Esophagus (tissue), 2 donors: Measurements from ENCODE around the gene THSD7B. TPM values are rescaled to one million over a fixed set of nuclear protein-coding genes. Genes with fewer than 3 reads are reported as not detected.
A peak's percentile ranks its signal among the peaks of the same experiment; 100 is the strongest.
"Not testable (repeated sequence)": the region's sequence is repeated elsewhere in the genome, so short reads cannot be mapped to it uniquely, and the experiment has no call there.

Experiments used
- H3K27ac ChIP-seq, 2 donors: one replicate each; pipeline ENCODE4 v1.5.1; 2013; ENCODE audit warnings: low read depth in 2 of 2, mild to moderate bottlenecking in 2 of 2, inconsistent platforms in 1 of 2, low read length in 1 of 2, moderate library complexity in 1 of 2
- H3K27me3 ChIP-seq, 2 donors: one replicate each; pipeline ENCODE4 v1.6.1; 2013; ENCODE audit warnings: low read length in 2 of 2, control low read depth in 1 of 2, mild to moderate bottlenecking in 1 of 2; ENCODE audit not compliant: insufficient read depth in 2 of 2, control insufficient read depth in 1 of 2
- H3K36me3 ChIP-seq, 2 donors: one replicate each; pipeline ENCODE4 v1.6.1; 2013; ENCODE audit warnings: low read length in 1 of 2; ENCODE audit not compliant: control insufficient read depth in 2 of 2, insufficient read depth in 2 of 2
- H3K4me1 ChIP-seq, 2 donors: one replicate each; pipeline ENCODE4 v1.6.1; 2013; ENCODE audit warnings: low read length in 1 of 2; ENCODE audit not compliant: control insufficient read depth in 2 of 2, insufficient read depth in 2 of 2
- H3K4me3 ChIP-seq, 2 donors: one replicate each; pipeline ENCODE4 v1.5.1; 2013; ENCODE audit warnings: low read length in 2 of 2, mild to moderate bottlenecking in 2 of 2, low read depth in 1 of 2, moderate library complexity in 1 of 2
- H3K9me3 ChIP-seq, 2 donors: one replicate each; pipeline ENCODE4 v1.6.1; 2013; ENCODE audit warnings: mild to moderate bottlenecking in 2 of 2, low read depth in 1 of 2, low read length in 1 of 2, moderate library complexity in 1 of 2; ENCODE audit not compliant: control insufficient read depth in 2 of 2, insufficient read depth in 1 of 2
- whole genome bisulfite sequencing, 2 donors: extraction: QIAGEN DNeasy Blood & Tissue Kit; methylation state at CpG; one replicate each; pipeline ENCODE4 v1.1.7; 2013; 5-methylcytosine and 5-hydroxymethylcytosine counted together
- polyA plus RNA-seq, 2 donors: library from polyadenylated mRNA; stranded (reverse); fragments of 200-250 nt; gene quantifications; one replicate each; pipeline ENCODE4 v1.2.3, GENCODE V29; 2013
- donor health status: healthy with polysubstance abuse.
- donor health status: Bipolar disorder and iron deficiency.

THSD7B gene
- under 1 TPM; 0.22 to 0.32 TPM for polyA plus RNA-seq

GRCh38 chr2:136765256-136766072, at the start of gene THSD7B:
THSD7B (plus strand) TSS chr2:136765545; CDS start chr2:136882179, 116,634 bp downstream.
- Histone ChIP-seq H3K36me3 (no peaks in the 10 kb centered on the region), H3K27ac (no peak within 1 kb of the TSS), H3K4me1 (peaks cover 0 to 8% of the 10 kb centered on the region in 2 donors), H3K4me3 (peak within 1 kb of the TSS; percentile 43 to 60), H3K9me3 (no peaks in the 10 kb centered on the region), H3K27me3 (peaks cover 0 to 6% of the 10 kb centered on the region in 2 donors)
- WGBS, 2 donors, result 1 to 2% methylated on average over 62 to 77 of the region's 77 CpGs

GRCh38 chr2:136718273-136718672, 47.1 kb upstream of the THSD7B start:
- Histone ChIP-seq H3K4me3 (no peak overlapping the region), H3K36me3 (no peaks in the 10 kb centered on the region), H3K27me3 (no peaks in the 10 kb centered on the region), H3K27ac (no peak overlapping the region), H3K9me3 (no peaks in the 10 kb centered on the region), H3K4me1 (no peaks in the 10 kb centered on the region)

- H3K27ac ChIP-seq, result no peak overlapping the region
- no peaks in the 10 kb centered on the region for H3K36me3 ChIP-seq
- H3K4me3 ChIP-seq, result no peak overlapping the region
- H3K4me1 ChIP-seq, result no peaks in the 10 kb centered on the region
- WGBS, 2 donors, result 64 to 69% methylated on average over 4 of the region's 4 CpGs
- H3K27me3 ChIP-seq, result no peaks in the 10 kb centered on the region
- no peaks in the 10 kb centered on the region for H3K9me3 ChIP-seq
Measured at GRCh38 chr2:136727973-136728699, 37.2 kb upstream of the THSD7B start.

- Histone ChIP-seq H3K4me1 (no peaks in the 10 kb centered on the region), H3K27me3 (no peaks in the 10 kb centered on the region), H3K36me3 (no peaks in the 10 kb centered on the region), H3K9me3 (no peaks in the 10 kb centered on the region), H3K4me3 (no peak overlapping the region), H3K27ac (no peak overlapping the region)
- WGBS, 2 donors, result 64 to 80% methylated on average over 3 of the region's 3 CpGs
Measured at GRCh38 chr2:136736236-136736635, 29.1 kb upstream of the THSD7B start.

GRCh38 chr2:136738044-136738443, 27.3 kb upstream of the THSD7B start:
- Histone ChIP-seq H3K36me3 (no peaks in the 10 kb centered on the region), H3K4me3 (no peak overlapping the region), H3K27me3 (no peaks in the 10 kb centered on the region), H3K27ac (no peak overlapping the region), H3K4me1 (no peaks in the 10 kb centered on the region), H3K9me3 (no peaks in the 10 kb centered on the region)
- 69 to 72% methylated on average over 2 of the region's 2 CpGs for WGBS, 2 donors

- H3K4me1 ChIP-seq, result no peaks in the 10 kb centered on the region
- H3K4me3 ChIP-seq, result no peak overlapping the region
- 29 to 37% methylated on average over 2 of the region's 2 CpGs for WGBS, 2 donors
Measured at GRCh38 chr2:136741471-136741870, 23.9 kb upstream of the THSD7B start.

GRCh38 chr2:136750065-136750464, 15.3 kb upstream of the THSD7B start:
- H3K9me3 ChIP-seq, result no peaks in the 10 kb centered on the region
- no peak overlapping the region for H3K27ac ChIP-seq
- H3K4me3 ChIP-seq, result no peak overlapping the region
- H3K36me3 ChIP-seq, result no peaks in the 10 kb centered on the region
- 52 to 57% methylated on average over 2 of the region's 2 CpGs for WGBS, 2 donors
- H3K4me1 ChIP-seq, result no peaks in the 10 kb centered on the region
- H3K27me3 ChIP-seq, result no peaks in the 10 kb centered on the region

More at GRCh38 chr2:136741471-136741870, 23.9 kb upstream of the THSD7B start:
- Histone ChIP-seq H3K27ac (no peak overlapping the region), H3K27me3 (no peaks in the 10 kb centered on the region), H3K9me3 (no peaks in the 10 kb centered on the region), H3K36me3 (no peaks in the 10 kb centered on the region)

GRCh38 chr2:136751406-136751805, 13.9 kb upstream of the THSD7B start:
- Histone ChIP-seq H3K9me3 (no peaks in the 10 kb centered on the region), H3K4me1 (no peaks in the 10 kb centered on the region), H3K36me3 (no peaks in the 10 kb centered on the region), H3K27me3 (no peaks in the 10 kb centered on the region), H3K4me3 (no peak overlapping the region), H3K27ac (no peak overlapping the region)
- 48 to 57% methylated on average over 2 of the region's 2 CpGs for WGBS, 2 donors

- H3K27ac ChIP-seq, H3K9me3 ChIP-seq, H3K4me1 ChIP-seq, H3K36me3 ChIP-seq, H3K4me3 ChIP-seq, H3K27me3 ChIP-seq: not testable (repeated sequence)
- WGBS, 2 donors, result 96 to 98% methylated on average over 17 to 22 of the region's 22 CpGs
Measured at GRCh38 chr2:136758504-136758903, 6.8 kb upstream of the THSD7B start.
